ENCODE data around the gene PET100.

The PET100 gene

DNA sequence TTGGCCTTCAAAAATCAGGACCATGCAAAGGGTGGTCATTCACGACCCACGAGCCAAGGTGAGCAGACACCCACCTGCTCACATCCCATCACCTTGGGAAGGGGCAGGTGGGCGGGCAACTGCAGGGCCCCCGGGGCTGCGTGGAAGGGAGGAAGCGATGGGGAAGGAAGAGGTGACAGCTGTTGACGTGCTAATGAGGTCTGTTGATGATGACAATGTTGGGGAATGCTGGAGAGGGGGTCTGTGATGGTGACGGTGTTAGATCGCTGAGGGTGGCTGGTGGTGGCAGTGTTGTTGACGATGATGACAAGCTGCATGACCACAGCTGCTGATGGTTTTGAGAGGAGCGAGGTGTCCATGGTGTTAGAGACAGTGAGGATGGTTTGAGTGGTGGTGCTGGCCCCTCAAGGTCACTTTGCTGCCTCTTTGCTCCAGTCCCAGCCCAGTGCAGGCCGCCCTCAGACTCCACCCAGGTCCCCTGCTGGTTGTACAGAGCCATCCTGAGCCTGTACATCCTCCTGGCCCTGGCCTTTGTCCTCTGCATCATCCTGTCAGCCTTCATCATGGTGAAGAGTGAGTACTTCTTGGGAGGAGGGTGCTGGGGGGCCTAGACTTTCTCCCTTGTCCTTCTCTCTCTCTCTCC, 48.2 kb downstream of the PET100 start:
- DNase-seq = no peak

DNA sequence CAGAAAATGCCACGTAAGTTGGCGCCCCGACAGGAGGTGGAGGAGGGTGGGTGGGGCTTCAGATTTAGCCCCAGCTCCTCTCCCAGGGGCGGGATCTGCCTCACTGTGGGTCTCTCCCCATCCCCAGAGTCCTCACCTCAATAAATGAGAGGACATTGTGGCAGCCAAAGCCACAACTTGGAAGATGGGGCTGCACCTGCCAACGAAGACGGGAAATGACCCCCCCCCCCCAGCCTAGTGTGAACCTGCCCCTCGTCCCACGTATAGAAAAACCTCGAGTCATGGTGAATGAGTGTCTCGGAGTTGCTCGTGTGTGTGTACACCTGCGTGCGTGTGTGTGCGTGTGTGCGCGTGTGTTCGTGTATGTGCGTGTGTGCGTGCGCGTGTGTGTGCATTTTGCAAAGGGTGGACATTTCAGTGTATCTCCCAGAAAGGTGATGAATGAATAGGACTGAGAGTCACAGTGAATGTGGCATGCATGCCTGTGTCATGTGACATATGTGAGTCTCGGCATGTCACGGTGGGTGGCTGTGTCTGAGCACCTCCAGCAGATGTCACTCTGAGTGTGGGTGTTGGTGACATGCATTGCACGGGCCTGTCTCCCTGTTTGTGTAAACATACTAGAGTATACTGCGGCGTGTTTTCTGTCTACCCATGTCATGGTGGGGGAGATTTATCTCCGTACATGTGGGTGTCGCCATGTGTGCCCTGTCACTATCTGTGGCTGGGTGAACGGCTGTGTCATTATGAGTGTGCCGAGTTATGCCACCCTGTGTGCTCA, 49.6 kb downstream of the PET100 start:
- peak in 25 of 56 donors; percentile 2 to 50 (median 20) for DNase-seq

GRCh38 chr19:7679771-7680605, 50.4 kb downstream of the PET100 start:
- DNase-seq = peak in 1 of 56 donors; percentile 38

DNA sequence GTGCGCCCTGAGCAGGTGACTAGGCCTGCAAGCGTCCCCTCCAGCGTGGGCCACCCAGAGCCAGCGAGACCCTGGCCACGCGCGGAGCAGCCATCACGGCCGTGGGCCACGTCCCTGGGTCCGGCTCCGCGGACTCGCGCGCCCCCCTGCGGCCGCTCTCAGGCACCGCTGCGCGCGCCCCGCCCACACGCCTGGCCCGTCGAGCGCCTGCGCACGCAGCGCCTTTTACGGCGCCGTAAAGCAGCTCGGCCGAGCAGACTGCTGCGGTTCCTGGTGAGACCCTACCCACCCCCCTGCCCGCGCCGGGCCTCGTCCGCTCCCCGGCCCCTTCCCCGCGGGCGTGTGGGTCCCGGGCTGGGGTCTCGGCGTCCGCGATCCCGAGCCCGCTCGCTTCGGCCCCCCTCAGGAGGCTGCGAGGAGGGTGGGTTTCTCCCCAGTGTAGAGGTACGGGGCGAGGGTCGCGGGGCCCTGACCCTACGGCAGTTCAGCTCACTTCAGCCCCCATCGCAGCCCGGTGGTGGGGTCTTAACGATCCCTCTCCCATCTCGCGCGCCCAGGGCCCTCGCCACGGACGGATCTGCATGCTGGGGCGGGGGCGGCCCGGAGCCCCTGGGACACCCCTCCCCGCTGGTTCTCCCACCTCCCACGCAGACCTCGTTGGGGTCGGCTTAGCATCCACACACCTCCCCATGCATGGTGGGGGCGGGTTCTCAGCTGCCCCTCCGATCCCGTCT, 51.2 kb downstream of the PET100 start, which contains the start of gene TRAPPC5:
TSS of gene TRAPPC5 (plus strand) at position 228 of the 734 bp plus-strand sequence. CDS start 1,421 bp downstream, outside the sequence.
- DNase-seq = peak in 54 of 56 donors; percentile 26 to 91 (median 76)

Measured in nucleus accumbens (tissue), 56 donors.